ENCODE results near the gene ATRNL1.

The ATRNL1 gene

GRCh38 chr10:115957012-115957399 lies 863.8 kb downstream of the ATRNL1 start:
- DNase-seq, result no peak

GRCh38 chr10:115957786-115958442 lies 864.7 kb downstream of the ATRNL1 start:
- no peak for DNase-seq

- DNase-seq, result no peak
Observed at GRCh38 chr10:115963848-115964247, 870.7 kb downstream of the ATRNL1 start.

GRCh38 chr10:115964827-115965226 lies 871.7 kb downstream of the ATRNL1 start:
- DNase-seq, result no peak

GRCh38 chr10:115965376-115965775 lies 872.2 kb downstream of the ATRNL1 start:
- DNase-seq, result no peak

GRCh38 chr10:115968236-115968635 lies 875.1 kb downstream of the ATRNL1 start:
- no peak for DNase-seq

- no peak for DNase-seq
Observed at GRCh38 chr10:115969591-115969990, 876.4 kb downstream of the ATRNL1 start.

GRCh38 chr10:115971921-115972320 lies 878.8 kb downstream of the ATRNL1 start:
- DNase-seq, result no peak

GRCh38 chr10:115972426-115972825 lies 879.3 kb downstream of the ATRNL1 start:
- DNase-seq, result no peak

GRCh38 chr10:115974351-115974750 lies 881.2 kb downstream of the ATRNL1 start:
- DNase-seq, result no peak

- DNase-seq, result no peak
Observed at GRCh38 chr10:115974816-115975430, 881.8 kb downstream of the ATRNL1 start.

GRCh38 chr10:115975506-115975905 lies 882.3 kb downstream of the ATRNL1 start:
- DNase-seq, result no peak

GRCh38 chr10:115976342-115976741 lies 883.2 kb downstream of the ATRNL1 start:
- DNase-seq, result no peak

- no peak for DNase-seq
Observed at GRCh38 chr10:115977855-115978254, 884.7 kb downstream of the ATRNL1 start.

GRCh38 chr10:115979576-115979975 lies 886.4 kb downstream of the ATRNL1 start:
- DNase-seq, result no peak

GRCh38 chr10:115980470-115980869 lies 887.3 kb downstream of the ATRNL1 start:
- no peak for DNase-seq

- no peak for DNase-seq
Observed at GRCh38 chr10:115981081-115981480, 887.9 kb downstream of the ATRNL1 start.

GRCh38 chr10:115982076-115982475 lies 888.9 kb downstream of the ATRNL1 start:
- DNase-seq, result no peak

GRCh38 chr10:115982526-115982925 lies 889.4 kb downstream of the ATRNL1 start:
- no peak for DNase-seq

GRCh38 chr10:115985786-115986185 lies 892.6 kb downstream of the ATRNL1 start:
- no peak for DNase-seq

GRCh38 chr10:115988380-115988779 lies 895.2 kb downstream of the ATRNL1 start:
- DNase-seq, result no peak

GRCh38 chr10:115989621-115990020 lies 896.5 kb downstream of the ATRNL1 start:
- no peak for DNase-seq

- no peak for DNase-seq
Observed at GRCh38 chr10:115992236-115992986, 899.2 kb downstream of the ATRNL1 start.

- DNase-seq, result no peak
Observed at GRCh38 chr10:115996031-115996430, 902.9 kb downstream of the ATRNL1 start.
